Ishikawa (cell line): ENCODE data around the gene SF3B5.

Experiments used
- CEBPB ChIP-seq: IDR thresholded peaks from 2 replicates; pipeline ENCODE4 v1.6.1; 2012
- CREB1 ChIP-seq: IDR thresholded peaks from 2 replicates; pipeline ENCODE4 v1.6.1; 2012; ENCODE audit warnings: low read depth
- EGR1 ChIP-seq: IDR thresholded peaks from 2 replicates; pipeline ENCODE4 v1.6.1; 2012
- EP300 ChIP-seq: IDR thresholded peaks from 2 replicates; pipeline ENCODE4 v1.6.1; 2012; ENCODE audit warnings: borderline replicate concordance
- FOXM1 ChIP-seq: IDR thresholded peaks from 2 replicates; pipeline ENCODE4 v1.6.1; 2012; ENCODE audit warnings: low read depth, borderline replicate concordance
- NFIC ChIP-seq: IDR thresholded peaks from 2 replicates; pipeline ENCODE4 v1.6.1; 2012
- RAD21 ChIP-seq: IDR thresholded peaks from 2 replicates; pipeline ENCODE4 v1.6.1; 2012; ENCODE audit warnings: low read depth
- TAF1 ChIP-seq: IDR thresholded peaks from 2 replicates; pipeline ENCODE4 v1.6.1; 2012; ENCODE audit warnings: low read depth, mild to moderate bottlenecking
- TCF12 ChIP-seq: IDR thresholded peaks from 2 replicates; pipeline ENCODE4 v1.6.1; 2012; ENCODE audit warnings: low read depth
- TEAD4 ChIP-seq: IDR thresholded peaks from 2 replicates; pipeline ENCODE4 v1.6.1; 2012
- YY1 ChIP-seq: IDR thresholded peaks from 2 replicates; pipeline ENCODE4 v1.6.1; 2012; ENCODE audit warnings: low read depth
- ZBTB7A ChIP-seq: IDR thresholded peaks from 2 replicates; pipeline ENCODE4 v1.6.1; 2012; ENCODE audit warnings: low read depth
- TF ChIP-seq, protein P1 (sequence below): IDR thresholded peaks from 2 replicates; pipeline ENCODE4 v1.6.1; 2012; ENCODE audit warnings: low read depth, mild to moderate bottlenecking
- TF ChIP-seq, protein P2 (sequence below): IDR thresholded peaks from 2 replicates; pipeline ENCODE4 v1.6.1; 2012
- TF ChIP-seq, protein P3 (sequence below): IDR thresholded peaks from 2 replicates; pipeline ENCODE4 v1.6.1; 2012

The SF3B5 gene

DNA sequence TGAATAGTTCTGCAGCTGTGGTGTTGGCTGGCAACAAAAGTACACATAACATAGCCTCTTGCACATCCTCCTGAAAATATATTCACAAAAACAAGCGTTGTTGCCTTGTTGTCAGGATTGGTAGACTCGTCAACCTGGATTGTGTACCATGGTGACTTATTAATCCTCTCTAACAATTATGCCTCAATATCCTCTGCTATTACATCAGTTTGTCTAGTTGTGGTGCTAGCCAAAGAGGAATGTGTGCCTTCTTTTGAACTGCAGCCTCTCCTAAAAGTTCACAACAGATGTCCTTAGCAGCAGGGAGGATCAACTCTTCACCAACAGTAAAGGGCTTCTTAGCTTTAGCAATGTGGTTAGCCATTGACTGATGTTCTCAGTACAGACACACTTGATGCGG lies 3.6 kb upstream of the SF3B5 start:
- TF ChIP-seq, protein P1, sequence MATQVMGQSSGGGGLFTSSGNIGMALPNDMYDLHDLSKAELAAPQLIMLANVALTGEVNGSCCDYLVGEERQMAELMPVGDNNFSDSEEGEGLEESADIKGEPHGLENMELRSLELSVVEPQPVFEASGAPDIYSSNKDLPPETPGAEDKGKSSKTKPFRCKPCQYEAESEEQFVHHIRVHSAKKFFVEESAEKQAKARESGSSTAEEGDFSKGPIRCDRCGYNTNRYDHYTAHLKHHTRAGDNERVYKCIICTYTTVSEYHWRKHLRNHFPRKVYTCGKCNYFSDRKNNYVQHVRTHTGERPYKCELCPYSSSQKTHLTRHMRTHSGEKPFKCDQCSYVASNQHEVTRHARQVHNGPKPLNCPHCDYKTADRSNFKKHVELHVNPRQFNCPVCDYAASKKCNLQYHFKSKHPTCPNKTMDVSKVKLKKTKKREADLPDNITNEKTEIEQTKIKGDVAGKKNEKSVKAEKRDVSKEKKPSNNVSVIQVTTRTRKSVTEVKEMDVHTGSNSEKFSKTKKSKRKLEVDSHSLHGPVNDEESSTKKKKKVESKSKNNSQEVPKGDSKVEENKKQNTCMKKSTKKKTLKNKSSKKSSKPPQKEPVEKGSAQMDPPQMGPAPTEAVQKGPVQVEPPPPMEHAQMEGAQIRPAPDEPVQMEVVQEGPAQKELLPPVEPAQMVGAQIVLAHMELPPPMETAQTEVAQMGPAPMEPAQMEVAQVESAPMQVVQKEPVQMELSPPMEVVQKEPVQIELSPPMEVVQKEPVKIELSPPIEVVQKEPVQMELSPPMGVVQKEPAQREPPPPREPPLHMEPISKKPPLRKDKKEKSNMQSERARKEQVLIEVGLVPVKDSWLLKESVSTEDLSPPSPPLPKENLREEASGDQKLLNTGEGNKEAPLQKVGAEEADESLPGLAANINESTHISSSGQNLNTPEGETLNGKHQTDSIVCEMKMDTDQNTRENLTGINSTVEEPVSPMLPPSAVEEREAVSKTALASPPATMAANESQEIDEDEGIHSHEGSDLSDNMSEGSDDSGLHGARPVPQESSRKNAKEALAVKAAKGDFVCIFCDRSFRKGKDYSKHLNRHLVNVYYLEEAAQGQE: no peak
- TF ChIP-seq CREB1 (no peak), FOXM1 (no peak), ZBTB7A (no peak), NFIC (no peak), TCF12 (no peak), CEBPB (no peak), TAF1 (no peak), TEAD4 (no peak), YY1 (no peak), RAD21 (no peak)
- TF ChIP-seq, protein P2, sequence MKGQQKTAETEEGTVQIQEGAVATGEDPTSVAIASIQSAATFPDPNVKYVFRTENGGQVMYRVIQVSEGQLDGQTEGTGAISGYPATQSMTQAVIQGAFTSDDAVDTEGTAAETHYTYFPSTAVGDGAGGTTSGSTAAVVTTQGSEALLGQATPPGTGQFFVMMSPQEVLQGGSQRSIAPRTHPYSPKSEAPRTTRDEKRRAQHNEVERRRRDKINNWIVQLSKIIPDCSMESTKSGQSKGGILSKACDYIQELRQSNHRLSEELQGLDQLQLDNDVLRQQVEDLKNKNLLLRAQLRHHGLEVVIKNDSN: no peak
- TF ChIP-seq, protein P3, sequence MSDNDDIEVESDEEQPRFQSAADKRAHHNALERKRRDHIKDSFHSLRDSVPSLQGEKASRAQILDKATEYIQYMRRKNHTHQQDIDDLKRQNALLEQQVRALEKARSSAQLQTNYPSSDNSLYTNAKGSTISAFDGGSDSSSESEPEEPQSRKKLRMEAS: no peak

GRCh38 chr6:144094731-144095133 lies 641 bp downstream of the SF3B5 start:
- no peak for TF ChIP-seq CREB1
- no peak for TF ChIP-seq TAF1
- no peak for TF ChIP-seq CEBPB
- TF ChIP-seq, protein P2: no peak
- no peak for TF ChIP-seq RAD21
- TF ChIP-seq NFIC: no peak
- no peak for TF ChIP-seq ZBTB7A
- TF ChIP-seq TCF12: no peak

- TF ChIP-seq RAD21: no peak
- TF ChIP-seq, protein P1: no peak
- TF ChIP-seq TCF12: no peak
- no peak for TF ChIP-seq EGR1
- TF ChIP-seq YY1: no peak
- TF ChIP-seq CREB1: no peak
- TF ChIP-seq TAF1: no peak
These were observed 1.7 kb downstream of the SF3B5 start for GRCh38 chr6:144093658-144094057.

DNA sequence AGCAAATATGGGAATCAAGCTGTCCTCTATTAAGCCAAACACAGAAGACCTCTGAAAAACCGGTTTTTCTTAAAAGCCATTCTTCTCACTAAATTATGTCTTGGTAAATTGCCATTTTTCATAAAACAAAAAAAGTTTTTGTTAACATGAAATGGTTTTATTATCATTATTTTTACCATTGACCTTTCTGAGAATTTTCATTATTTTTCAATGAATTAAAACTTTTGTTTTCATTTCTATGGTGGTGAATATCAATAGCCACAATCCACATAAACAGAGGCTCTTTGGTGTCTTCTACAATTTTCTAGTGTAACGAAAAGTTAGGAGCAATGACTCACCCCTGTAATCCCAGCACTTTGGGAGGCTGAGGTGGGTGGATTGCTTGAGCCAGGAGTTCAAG lies 2.1 kb downstream of the SF3B5 start:
- TF ChIP-seq TAF1: no peak
- no peak for TF ChIP-seq EGR1
- TF ChIP-seq ZBTB7A: no peak
- TF ChIP-seq FOXM1: no peak
- no peak for TF ChIP-seq EP300
- TF ChIP-seq, protein P2: no peak
- TF ChIP-seq TEAD4: no peak
- TF ChIP-seq NFIC: no peak
- TF ChIP-seq, protein P1: no peak
- no peak for TF ChIP-seq TCF12
- TF ChIP-seq, protein P3: no peak
- no peak for TF ChIP-seq RAD21
- no peak for TF ChIP-seq CEBPB

DNA sequence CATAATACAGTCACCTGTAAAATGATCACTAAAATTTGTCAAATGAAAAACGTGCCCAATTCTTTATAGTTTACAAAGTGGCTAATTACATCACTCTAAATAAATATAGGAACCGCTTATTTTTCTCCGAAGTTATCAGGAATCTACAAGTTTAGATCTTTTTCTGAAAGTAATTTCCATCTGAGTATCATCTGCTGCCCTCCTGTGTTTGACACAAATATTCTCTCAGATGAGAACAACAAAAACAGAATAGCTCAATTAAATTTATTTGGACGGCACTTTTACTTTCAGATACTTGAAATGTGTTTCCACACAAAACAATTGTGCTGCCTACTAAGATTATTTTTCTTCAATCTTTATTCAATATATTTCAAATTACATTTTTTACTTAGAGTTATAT lies 5.0 kb downstream of the SF3B5 start:
- TF ChIP-seq, protein P1: no peak
- no peak for TF ChIP-seq FOXM1
- TF ChIP-seq, protein P3: no peak
- TF ChIP-seq EP300: no peak
- TF ChIP-seq NFIC: no peak
- TF ChIP-seq, protein P2: no peak
- TF ChIP-seq RAD21: no peak
- TF ChIP-seq EGR1: no peak
- TF ChIP-seq TCF12: no peak
- no peak for TF ChIP-seq YY1
- no peak for TF ChIP-seq CEBPB
- TF ChIP-seq TAF1: no peak
- no peak for TF ChIP-seq CREB1
- no peak for TF ChIP-seq TEAD4
- TF ChIP-seq ZBTB7A: no peak
